ENCODE measurements around the gene CD40.

Gene CD40

GRCh38 chr20:46152824-46153586 lies 34.9 kb downstream of the CD40 start:
- no peak for TF ChIP-seq CTCF (IDR thresholded peaks at IDR 0.05; ENCODE audit: low read depth, low read length, missing control alignments)
- in situ Hi-C loops (cut with HindIII; ENCODE audit: low sequenced_read_pairs) = no loop called here
- DNase-seq (ENCODE audit: low read depth) = no peak
- H3K4me3 ChIP-seq (ENCODE audit: low read depth, low read length) = no peak overlapping the region

GRCh38 chr20:46154305-46154704 lies 36.2 kb downstream of the CD40 start:
- in situ Hi-C loops (cut with HindIII; ENCODE audit: low sequenced_read_pairs) = no loop called here
- no peak for TF ChIP-seq CTCF (IDR thresholded peaks at IDR 0.05; ENCODE audit: low read depth, low read length, missing control alignments)
- DNase-seq (ENCODE audit: low read depth) = no peak
- H3K4me3 ChIP-seq (ENCODE audit: low read depth, low read length) = no peak overlapping the region

GRCh38 chr20:46154796-46155195 lies 36.7 kb downstream of the CD40 start:
- no peak overlapping the region for H3K4me3 ChIP-seq (ENCODE audit: low read depth, low read length)
- DNase-seq (ENCODE audit: low read depth) = no peak
- in situ Hi-C loops (cut with HindIII; ENCODE audit: low sequenced_read_pairs) = no loop called here
- TF ChIP-seq CTCF (IDR thresholded peaks at IDR 0.05; ENCODE audit: low read depth, low read length, missing control alignments) = no peak

GRCh38 chr20:46156065-46156464 lies 38.0 kb downstream of the CD40 start:
- in situ Hi-C loops (cut with HindIII; ENCODE audit: low sequenced_read_pairs) = no loop called here
- TF ChIP-seq CTCF (IDR thresholded peaks at IDR 0.05; ENCODE audit: low read depth, low read length, missing control alignments) = no peak
- H3K4me3 ChIP-seq (ENCODE audit: low read depth, low read length) = no peak overlapping the region
- no peak for DNase-seq (ENCODE audit: low read depth)

GRCh38 chr20:46157076-46157592 lies 39.0 kb downstream of the CD40 start:
- no peak for DNase-seq (ENCODE audit: low read depth)
- in situ Hi-C loops (cut with HindIII; ENCODE audit: low sequenced_read_pairs) = no loop called here
- no peak for TF ChIP-seq CTCF (IDR thresholded peaks at IDR 0.05; ENCODE audit: low read depth, low read length, missing control alignments)
- no peak overlapping the region for H3K4me3 ChIP-seq (ENCODE audit: low read depth, low read length)

- in situ Hi-C loops (cut with HindIII; ENCODE audit: low sequenced_read_pairs) = no loop called here
- no peak for DNase-seq (ENCODE audit: low read depth)
- TF ChIP-seq CTCF (IDR thresholded peaks at IDR 0.05; ENCODE audit: low read depth, low read length, missing control alignments) = no peak
- no peak overlapping the region for H3K4me3 ChIP-seq (ENCODE audit: low read depth, low read length)
Measured at GRCh38 chr20:46157625-46158024, 39.5 kb downstream of the CD40 start.

Data from astrocyte of the cerebellum (primary cell).